Right lobe of liver (tissue), 4 donors: Measurements from ENCODE around the gene RNASE8.

Source experiments
- CTCF ChIP-seq, 4 donors: fragments of 200-600 bp in 3 of 4; fragments of 450-650 bp in 1 of 4; IDR thresholded peaks; one replicate each; pipeline versions ENCODE4 v1.5.1 to v1.8.0; 2016 to 2022; ENCODE audit warnings: antibody characterized with exemption in 4 of 4, mild to moderate bottlenecking in 2 of 4
- POLR2A ChIP-seq: fragments of 450-650 bp; IDR thresholded peaks from one replicate; pipeline ENCODE4 v1.6.1; 2017; ENCODE audit warnings: antibody characterized with exemption, mild to moderate bottlenecking
- donor health status: DM: no; HTN: no; CAD: no.
- donor health status: DM: no; HTN: no; CAD: no.
- donor health status: DM: no; HTN: yes; CAD: no.

GRCh38 chr14:21086908-21087293, 29.3 kb downstream of the RNASE8 start:
- TF ChIP-seq POLR2A (no peak), CTCF (IDR thresholded peaks at IDR 0.05) (no peak)
